PFSK-1 (cell line): Measurements from ENCODE around the gene CBLN1.

Experiments used
- FOXP2 ChIP-seq: optimal IDR thresholded peaks from 2 replicates; pipeline ENCODE3; 2011; ENCODE audit warnings: borderline replicate concordance, control low read depth, inconsistent platforms; ENCODE audit not compliant: insufficient read depth; ENCODE audit errors: extremely low read length, extremely low read depth
- POLR2AphosphoS5 ChIP-seq: IDR thresholded peaks from 2 replicates; pipeline ENCODE4 v1.6.1; 2012; ENCODE audit warnings: low read depth, mild to moderate bottlenecking, control low read depth, low read length, moderate library complexity
- SIN3A ChIP-seq: IDR thresholded peaks from 2 replicates; pipeline ENCODE4 v1.6.1; 2012; ENCODE audit warnings: mild to moderate bottlenecking, low read length, moderate library complexity, borderline replicate concordance; ENCODE audit not compliant: insufficient read depth
- TAF1 ChIP-seq: IDR thresholded peaks from 2 replicates; pipeline ENCODE4 v1.6.1; 2012; ENCODE audit warnings: low read length, control low read depth, borderline replicate concordance; ENCODE audit not compliant: insufficient read depth
- TF ChIP-seq, protein P1 (sequence below), 2 experiments: IDR thresholded peaks; 2 replicates each; pipeline versions ENCODE4 v1.6.1 to v1.8.0; 2011 to 2012; ENCODE audit warnings: low read depth in 2 of 2, low read length in 2 of 2, control low read depth in 1 of 2, inconsistent platforms in 1 of 2, mild to moderate bottlenecking in 1 of 2, moderate library complexity in 1 of 2; ENCODE audit not compliant: insufficient read depth in 1 of 2

CBLN1 gene

DNA sequence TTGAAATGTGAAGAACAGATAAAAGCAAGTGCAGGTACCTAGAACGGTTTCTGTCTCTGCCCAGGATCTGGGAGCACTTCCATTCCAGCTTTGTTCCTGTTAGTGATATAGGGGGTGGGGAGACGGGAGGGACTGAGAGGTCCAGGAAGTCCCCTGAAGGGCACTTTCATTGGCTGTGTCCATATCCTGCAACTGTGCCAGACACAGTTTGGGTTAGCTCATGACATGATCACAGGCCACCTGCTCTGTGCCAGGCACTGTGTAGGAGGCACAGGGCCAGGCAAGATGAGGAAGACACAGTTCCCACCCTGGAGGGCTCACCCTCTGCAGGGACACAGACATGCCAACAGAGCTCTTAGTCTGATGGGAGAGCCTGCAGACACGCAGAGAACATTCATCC, 7.9 kb downstream of the CBLN1 start:
- TF ChIP-seq FOXP2 = no peak

GRCh38 chr16:49271363-49271762, 10.3 kb downstream of the CBLN1 start:
- TF ChIP-seq, protein P1, sequence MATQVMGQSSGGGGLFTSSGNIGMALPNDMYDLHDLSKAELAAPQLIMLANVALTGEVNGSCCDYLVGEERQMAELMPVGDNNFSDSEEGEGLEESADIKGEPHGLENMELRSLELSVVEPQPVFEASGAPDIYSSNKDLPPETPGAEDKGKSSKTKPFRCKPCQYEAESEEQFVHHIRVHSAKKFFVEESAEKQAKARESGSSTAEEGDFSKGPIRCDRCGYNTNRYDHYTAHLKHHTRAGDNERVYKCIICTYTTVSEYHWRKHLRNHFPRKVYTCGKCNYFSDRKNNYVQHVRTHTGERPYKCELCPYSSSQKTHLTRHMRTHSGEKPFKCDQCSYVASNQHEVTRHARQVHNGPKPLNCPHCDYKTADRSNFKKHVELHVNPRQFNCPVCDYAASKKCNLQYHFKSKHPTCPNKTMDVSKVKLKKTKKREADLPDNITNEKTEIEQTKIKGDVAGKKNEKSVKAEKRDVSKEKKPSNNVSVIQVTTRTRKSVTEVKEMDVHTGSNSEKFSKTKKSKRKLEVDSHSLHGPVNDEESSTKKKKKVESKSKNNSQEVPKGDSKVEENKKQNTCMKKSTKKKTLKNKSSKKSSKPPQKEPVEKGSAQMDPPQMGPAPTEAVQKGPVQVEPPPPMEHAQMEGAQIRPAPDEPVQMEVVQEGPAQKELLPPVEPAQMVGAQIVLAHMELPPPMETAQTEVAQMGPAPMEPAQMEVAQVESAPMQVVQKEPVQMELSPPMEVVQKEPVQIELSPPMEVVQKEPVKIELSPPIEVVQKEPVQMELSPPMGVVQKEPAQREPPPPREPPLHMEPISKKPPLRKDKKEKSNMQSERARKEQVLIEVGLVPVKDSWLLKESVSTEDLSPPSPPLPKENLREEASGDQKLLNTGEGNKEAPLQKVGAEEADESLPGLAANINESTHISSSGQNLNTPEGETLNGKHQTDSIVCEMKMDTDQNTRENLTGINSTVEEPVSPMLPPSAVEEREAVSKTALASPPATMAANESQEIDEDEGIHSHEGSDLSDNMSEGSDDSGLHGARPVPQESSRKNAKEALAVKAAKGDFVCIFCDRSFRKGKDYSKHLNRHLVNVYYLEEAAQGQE (IDR thresholded peaks at IDR 0.05; ENCODE audit: insufficient read depth in 1 of 2, low read depth in 2 of 2, low read length in 2 of 2) = no peak
- no peak for TF ChIP-seq SIN3A
- TF ChIP-seq TAF1 = no peak

GRCh38 chr16:49269201-49269600, 12.4 kb downstream of the CBLN1 start:
- TF ChIP-seq POLR2AphosphoS5 (no peak), SIN3A (no peak), FOXP2 (no peak), TAF1 (no peak)
- TF ChIP-seq, protein P1 (IDR thresholded peaks at IDR 0.05; ENCODE audit: insufficient read depth in 1 of 2, low read depth in 2 of 2, low read length in 2 of 2) = no peak

- TF ChIP-seq, protein P1 (IDR thresholded peaks at IDR 0.05; ENCODE audit: insufficient read depth in 1 of 2, low read depth in 2 of 2, low read length in 2 of 2) = no peak
Observed at GRCh38 chr16:49268667-49269066, 13.0 kb downstream of the CBLN1 start.

DNA sequence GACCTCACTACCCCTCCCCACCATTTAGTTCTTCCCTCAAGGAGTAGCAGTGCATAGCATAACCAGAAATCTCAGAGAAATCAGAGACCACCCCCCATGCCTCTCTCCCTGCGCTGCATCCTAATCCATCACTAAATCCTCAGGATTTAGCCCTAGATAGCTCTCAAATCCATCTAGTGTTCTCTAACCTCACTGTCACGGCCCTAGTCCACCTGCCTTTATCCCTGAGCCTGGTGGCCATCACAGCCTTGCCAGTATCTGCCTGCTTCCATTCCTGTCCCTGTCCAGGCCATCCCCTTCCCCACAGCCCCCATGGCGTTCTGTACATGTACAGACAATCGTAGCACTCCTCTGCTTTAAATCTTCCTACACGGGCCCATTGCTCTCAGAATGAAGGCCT, 19.1 kb downstream of the CBLN1 start:
- TF ChIP-seq, protein P1 (IDR thresholded peaks at IDR 0.05; ENCODE audit: insufficient read depth in 1 of 2, low read depth in 2 of 2, low read length in 2 of 2) = no peak
- TF ChIP-seq POLR2AphosphoS5 = no peak
- TF ChIP-seq TAF1 = no peak
- TF ChIP-seq SIN3A = no peak
- no peak for TF ChIP-seq FOXP2

DNA sequence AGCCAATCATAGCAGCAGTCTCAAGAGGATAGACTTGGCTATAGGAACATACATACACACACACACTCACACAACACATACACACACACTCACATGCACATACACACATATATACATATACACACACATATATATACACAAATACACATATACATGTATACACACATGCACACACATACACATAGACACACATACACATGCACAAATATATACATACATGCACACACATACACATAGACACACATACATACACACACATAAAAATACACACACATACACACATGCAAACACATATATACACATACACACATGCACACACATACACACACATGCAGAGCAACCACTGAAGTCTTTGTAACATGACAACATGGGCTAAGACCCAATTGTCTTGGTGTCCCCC, 19.7 kb downstream of the CBLN1 start:
- no peak for TF ChIP-seq TAF1
- no peak for TF ChIP-seq POLR2AphosphoS5
- no peak for TF ChIP-seq FOXP2
- TF ChIP-seq SIN3A = no peak
- TF ChIP-seq, protein P1 (IDR thresholded peaks at IDR 0.05; ENCODE audit: insufficient read depth in 1 of 2, low read depth in 2 of 2, low read length in 2 of 2) = no peak
